Measurements from ENCODE around the gene CEPT1. TPM values are rescaled to one million over a fixed set of nuclear protein-coding genes. Genes with fewer than 3 reads are reported as not detected.

The CEPT1 gene
- total and polyA plus RNA-seq, 9 of the 15 experiments (the other 6 are each of a cell fraction or from before 2014, with no cell fraction given), result 24.4 to 72.6 (median 42.4) TPM

GRCh38 chr1:111139956-111140679 is at the start of gene CEPT1, which contains the start of gene DRAM2 (continued):
- 0 out of 2 replicates have a peak, but pooled peaks have one; percentile 13 for TF ChIP-seq RREB1 (CRISPR knock-in tag; IDR thresholded peaks at IDR 0.05)
- TF ChIP-seq SAP30 (IDR thresholded peaks at IDR 0.05; ENCODE audit: borderline replicate concordance, insufficient read depth, low read depth, low read length, poor library complexity, severe bottlenecking), result peak; percentile 71
- 0 out of 2 replicates have a peak, but pooled peaks have one; percentile 8 for TF ChIP-seq ZBTB26 (CRISPR knock-in tag; IDR thresholded peaks at IDR 0.05)
- no peak for TF ChIP-seq ARHGAP35 (IDR thresholded peaks at IDR 0.05; ENCODE audit: partially characterized antibody)
- no peak for TF ChIP-seq ZNF75A (CRISPR knock-in tag; IDR thresholded peaks at IDR 0.05)
- 0 out of 2 replicates have a peak, but pooled peaks have one; percentile 43 for TF ChIP-seq HNRNPL (IDR thresholded peaks at IDR 0.05; ENCODE audit: low read depth, low read length)
- no peak for TF ChIP-seq TRIM24 (IDR thresholded peaks at IDR 0.05)
- peak; percentile 87 for TF ChIP-seq ZFX (CRISPR knock-in tag; IDR thresholded peaks at IDR 0.05)
- 0 out of 2 replicates have a peak, but pooled peaks have one; percentile 10 for TF ChIP-seq TEAD4 (IDR thresholded peaks at IDR 0.05; ENCODE audit: low read length)
- no peak for TF ChIP-seq TEAD4 (CRISPR knock-in tag; IDR thresholded peaks at IDR 0.05; ENCODE audit: borderline replicate concordance)
- TF ChIP-seq MAZ (CRISPR knock-in tag; conservative IDR thresholded peaks at IDR 0.05 in 1 of 2, IDR thresholded peaks at IDR 0.05 in 1 of 2), result peak; percentile 33 to 47
- 0 out of 2 replicates have a peak, but pooled peaks have one; percentile 44 for TF ChIP-seq POLR2AphosphoS2 (IDR thresholded peaks at IDR 0.05; ENCODE audit: low read length)
- peak; percentile 51; the same call in 1 of the 2 replicates for TF ChIP-seq GMEB1 (CRISPR knock-in tag; IDR thresholded peaks at IDR 0.05)
- peak; percentile 52; the same call in 1 of the 2 replicates for TF ChIP-seq BRD4 (IDR thresholded peaks at IDR 0.05)
- TF ChIP-seq BCOR (IDR thresholded peaks at IDR 0.05), result 0 out of 2 replicates have a peak, but pooled peaks have one; percentile 36
- no peak for TF ChIP-seq ZNF584 (CRISPR knock-in tag; IDR thresholded peaks at IDR 0.05; ENCODE audit: low read depth)

Data from K562 (cell line).